Measurements from ENCODE around the gene CUEDC2. TPM values are rescaled to one million over a fixed set of nuclear protein-coding genes. Genes with fewer than 3 reads are reported as not detected.

The CUEDC2 gene
- total and polyA plus RNA-seq, 2 experiments from 2014 or later: 45.4 to 79.9 TPM

- peak; percentile 98 for DNase-seq (ENCODE audit: low spot score)
- Histone ChIP-seq H3K9me2 (replicated peaks; ENCODE audit: insufficient read depth) (no peaks in the 10 kb centered on the region), H3K27ac (peak overlapping the region; percentile 20), H3K4me1 (ENCODE audit: insufficient read depth) (peaks cover 22% of the 10 kb centered on the region), H3K36me3 (replicated peaks; ENCODE audit: insufficient read depth, low read depth) (no peaks in the 10 kb centered on the region), H2AFZ (peak overlapping the region; percentile 86), H3K79me2 (peaks cover 7% of the 10 kb centered on the region), H3K4me3 (peak overlapping the region; percentile 49), H3K27me3 (no peaks in the 10 kb centered on the region), H3K4me2 (peak overlapping the region; percentile 96), H3K9me3 (ENCODE audit: low read depth) (no peaks in the 10 kb centered on the region), H4K20me1 (ENCODE audit: insufficient read depth, poor library complexity, severe bottlenecking) (no peaks in the 10 kb centered on the region)
- 2% methylated on average over 49 of the region's 54 CpGs for WGBS (ENCODE audit: low lambda C conversion rate, missing lambda C conversion rate)
- TF ChIP-seq CTCF (IDR thresholded peaks at IDR 0.05; ENCODE audit: poor library complexity) (no peak), EZH2 (IDR thresholded peaks at IDR 0.05; ENCODE audit: borderline replicate concordance) (no peak)
These were observed 29.0 kb upstream of the CUEDC2 start for GRCh38 chr10:102461187-102462054.

- TF ChIP-seq CTCF (IDR thresholded peaks at IDR 0.05; ENCODE audit: poor library complexity): no peak
- TF ChIP-seq EZH2phosphoT487 (IDR thresholded peaks at IDR 0.05; ENCODE audit: low read depth, severe bottlenecking, unreplicated experiment): no peak
- no peak for TF ChIP-seq EZH2 (IDR thresholded peaks at IDR 0.05; ENCODE audit: borderline replicate concordance)
- Histone ChIP-seq H2AFZ (peak overlapping the region; percentile 86), H3K9me3 (ENCODE audit: low read depth) (no peaks in the 10 kb centered on the region), H4K20me1 (ENCODE audit: insufficient read depth, poor library complexity, severe bottlenecking) (no peaks in the 10 kb centered on the region), H3K27ac (peak overlapping the region; percentile 20), H3K79me2 (peaks cover 7% of the 10 kb centered on the region), H3K4me2 (peak overlapping the region; percentile 96), H3K36me3 (replicated peaks; ENCODE audit: insufficient read depth, low read depth) (no peaks in the 10 kb centered on the region), H3K9me2 (replicated peaks; ENCODE audit: insufficient read depth) (no peaks in the 10 kb centered on the region), H3K4me1 (ENCODE audit: insufficient read depth) (peaks cover 26% of the 10 kb centered on the region), H3K4me3 (no peak overlapping the region), H3K27me3 (no peaks in the 10 kb centered on the region)
- WGBS (ENCODE audit: low lambda C conversion rate, missing lambda C conversion rate): 60% methylated on average over 8 of the region's 8 CpGs
- DNase-seq (ENCODE audit: low spot score): no peak
These were observed 28.4 kb upstream of the CUEDC2 start for GRCh38 chr10:102460836-102461186.

- Histone ChIP-seq H3K4me3 (no peak overlapping the region), H3K9me2 (replicated peaks; ENCODE audit: insufficient read depth) (no peaks in the 10 kb centered on the region), H3K36me3 (replicated peaks; ENCODE audit: insufficient read depth, low read depth) (no peaks in the 10 kb centered on the region), H3K4me2 (no peak overlapping the region), H3K4me1 (ENCODE audit: insufficient read depth) (peaks cover 39% of the 10 kb centered on the region), H3K9me3 (ENCODE audit: low read depth) (no peaks in the 10 kb centered on the region), H3K79me2 (peaks cover 4% of the 10 kb centered on the region), H2AFZ (no peak overlapping the region), H4K20me1 (ENCODE audit: insufficient read depth, poor library complexity, severe bottlenecking) (no peaks in the 10 kb centered on the region), H3K27ac (peak overlapping the region; percentile 86), H3K27me3 (no peaks in the 10 kb centered on the region)
- TF ChIP-seq EZH2 (IDR thresholded peaks at IDR 0.05; ENCODE audit: borderline replicate concordance) (no peak), CTCF (IDR thresholded peaks at IDR 0.05; ENCODE audit: poor library complexity) (no peak), EZH2phosphoT487 (IDR thresholded peaks at IDR 0.05; ENCODE audit: low read depth, severe bottlenecking, unreplicated experiment) (no peak)
- DNase-seq (ENCODE audit: low spot score): no peak
- WGBS (ENCODE audit: low lambda C conversion rate, missing lambda C conversion rate): 71% methylated on average over 4 of the region's 4 CpGs
These were observed 26.3 kb upstream of the CUEDC2 start for GRCh38 chr10:102458656-102459055.

Measured in hepatocyte (in vitro differentiated cells).